ENCODE results near the gene PDE1C. TPM values are rescaled to one million over a fixed set of nuclear protein-coding genes. Genes with fewer than 3 reads are reported as not detected.

PDE1C gene
- total and polyA plus RNA-seq, 2 of the 4 experiments (the other 2 are of a cell fraction): 14.2 to 61.5 TPM

- no peak overlapping the region for H2AK5ac ChIP-seq (ENCODE audit: low read depth, low read length)
- peak; percentile 64; the same call in 1 of the 2 replicates for ATAC-seq (ENCODE audit: low read depth)
- dilution Hi-C loops (cut with HindIII; ENCODE audit: low sequenced_read_pairs, unreplicated experiment): no loop called here
Measured at GRCh38 chr7:32036557-32036956, 33.6 kb downstream of the PDE1C start.

More at GRCh38 chr7:32036557-32036956, 33.6 kb downstream of the PDE1C start:
- WGBS, 2 experiments (ENCODE audit: extremely low coverage in 2 of 2, insufficient read length in 1 of 2): no CpG with 5 or more reads among the region's 2 CpGs
- Histone ChIP-seq H3K18ac (ENCODE audit: low read depth, low read length) (no peak overlapping the region), H4K91ac (ENCODE audit: insufficient read depth, low read depth, low read length) (0 out of 2 replicates have a peak overlapping the region, but pooled peaks have one; percentile 36), H2BK20ac (ENCODE audit: low read depth, low read length) (peak overlapping the region; percentile 4; the same call in 1 of the 2 replicates), H3K4me1 (ENCODE audit: control insufficient read depth, insufficient read depth, low read length) (peaks cover 8% of the 10 kb centered on the region), H3K27ac (ENCODE audit: insufficient read depth, low read length) (no peak overlapping the region), H3K9me3 (ENCODE audit: control insufficient read depth, insufficient read depth, low read length) (no peaks in the 10 kb centered on the region), H3K27me3 (ENCODE audit: control insufficient read depth, insufficient read depth, low read length) (no peaks in the 10 kb centered on the region), H3K56ac (ENCODE audit: extremely low read depth, insufficient read depth, low read length) (no peak overlapping the region), H3K36me3 (ENCODE audit: control insufficient read depth, insufficient read depth, low read length) (no peaks in the 10 kb centered on the region), H3K4me2 (ENCODE audit: low read depth, low read length) (peak overlapping the region; percentile 28; the same call in 1 of the 2 replicates), H3K9ac (ENCODE audit: low read depth, low read length) (no peak overlapping the region), H2AFZ (replicated peaks; ENCODE audit: low read length, poor library complexity) (no peak overlapping the region), H3K9me1 (ENCODE audit: insufficient read depth, low read length) (peaks cover 4% of the 10 kb centered on the region; the same call in 1 of the 2 replicates), H3K4me3 (ENCODE audit: insufficient read depth, low read depth, low read length) (no peak overlapping the region), H4K20me1 (ENCODE audit: insufficient read depth, low read length) (no peaks in the 10 kb centered on the region), H3K4ac (ENCODE audit: low read depth, low read length) (no peak overlapping the region), H2BK15ac (ENCODE audit: low read depth, low read length) (no peak overlapping the region; the same call in 2 of the 3 replicates), H2BK120ac (ENCODE audit: low read depth, low read length) (0 out of 2 replicates have a peak overlapping the region, but pooled peaks have one; percentile 2), H4K8ac (ENCODE audit: low read depth in 2 of 2, low read length in 2 of 2) (no peak overlapping the region), H3K23ac (ENCODE audit: low read depth, low read length) (no peak overlapping the region), H2AK9ac (replicated peaks; ENCODE audit: low read depth, low read length, poor library complexity) (no peak overlapping the region), H3K79me1 (ENCODE audit: low read depth in 1 of 2, low read length in 2 of 2) (peaks cover 21 to 27% of the 10 kb centered on the region in 2 experiments; a peak in 3 of 4 replicates), H4K5ac (ENCODE audit: low read depth, low read length) (no peak overlapping the region), H2BK5ac (ENCODE audit: low read depth, low read length, poor library complexity, severe bottlenecking) (peak overlapping the region; percentile 58), H3K14ac (replicated peaks; ENCODE audit: low read depth, low read length) (no peak overlapping the region)
- TF ChIP-seq RCOR1 (IDR thresholded peaks at IDR 0.05; ENCODE audit: insufficient replicate concordance, low read length) (no peak), NFE2L2 (IDR thresholded peaks at IDR 0.05; ENCODE audit: low read depth, low read length) (peak; percentile 49; the same call in 1 of the 2 replicates)
- intact Hi-C loops (cut with micrococcal nuclease) (no loop called here), in situ Hi-C loops (cut with MboI; ENCODE audit: low sequenced_read_pairs) (no loop called here)
- DNase-seq: peak; percentile 54
- POLR2A ChIA-PET (ENCODE audit: unreplicated experiment): no interaction called here
- CTCF ChIA-PET: no interaction called here
- BruUV-seq (replicated peaks): no TSS peak

Measured in IMR-90 (cell line).